ENCODE results near the gene XPC.

XPC gene

DNA sequence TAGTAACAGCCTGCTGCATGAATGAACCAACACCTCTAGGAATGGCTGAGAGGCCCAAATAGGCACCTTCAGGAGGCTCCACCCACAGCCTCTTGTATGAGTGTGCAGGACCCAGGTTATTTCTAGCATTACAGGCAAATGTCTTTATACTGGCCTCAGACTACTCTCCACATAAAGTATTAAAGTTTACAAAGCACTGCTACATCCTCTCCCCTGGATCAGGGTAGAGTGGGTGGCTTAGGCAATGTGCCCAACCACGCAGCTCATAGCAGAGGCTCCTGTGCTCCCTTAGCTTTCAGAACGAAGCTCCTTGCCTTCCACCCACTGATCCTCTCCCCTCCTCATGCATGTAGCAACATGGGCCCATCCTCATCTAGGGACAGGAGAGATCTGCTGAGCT, 37.3 kb downstream of the XPC start:
- H3K9ac ChIP-seq (ENCODE audit: low read length), result no peak overlapping the region
- no peak overlapping the region for H3K4me2 ChIP-seq (ENCODE audit: low read length)
- no peaks in the 10 kb centered on the region for H3K27me3 ChIP-seq (ENCODE audit: low read depth, low read length)
- H4K20me1 ChIP-seq (ENCODE audit: insufficient read depth, low read length), result peaks cover 7% of the 10 kb centered on the region
- no peaks in the 10 kb centered on the region for H3K79me2 ChIP-seq (ENCODE audit: low read length)
- H3K9me3 ChIP-seq (ENCODE audit: insufficient read depth, low read length), result no peaks in the 10 kb centered on the region
- peaks cover 18% of the 10 kb centered on the region for H3K4me1 ChIP-seq (ENCODE audit: low read length)
- peaks cover 66% of the 10 kb centered on the region for H3K36me3 ChIP-seq (replicated peaks; ENCODE audit: low read depth, low read length)
- H3K4me3 ChIP-seq (ENCODE audit: low read length), result no peak overlapping the region
- TF ChIP-seq EZH2phosphoT487 (IDR thresholded peaks at IDR 0.05; ENCODE audit: low read depth), result no peak
- TF ChIP-seq, protein P1, sequence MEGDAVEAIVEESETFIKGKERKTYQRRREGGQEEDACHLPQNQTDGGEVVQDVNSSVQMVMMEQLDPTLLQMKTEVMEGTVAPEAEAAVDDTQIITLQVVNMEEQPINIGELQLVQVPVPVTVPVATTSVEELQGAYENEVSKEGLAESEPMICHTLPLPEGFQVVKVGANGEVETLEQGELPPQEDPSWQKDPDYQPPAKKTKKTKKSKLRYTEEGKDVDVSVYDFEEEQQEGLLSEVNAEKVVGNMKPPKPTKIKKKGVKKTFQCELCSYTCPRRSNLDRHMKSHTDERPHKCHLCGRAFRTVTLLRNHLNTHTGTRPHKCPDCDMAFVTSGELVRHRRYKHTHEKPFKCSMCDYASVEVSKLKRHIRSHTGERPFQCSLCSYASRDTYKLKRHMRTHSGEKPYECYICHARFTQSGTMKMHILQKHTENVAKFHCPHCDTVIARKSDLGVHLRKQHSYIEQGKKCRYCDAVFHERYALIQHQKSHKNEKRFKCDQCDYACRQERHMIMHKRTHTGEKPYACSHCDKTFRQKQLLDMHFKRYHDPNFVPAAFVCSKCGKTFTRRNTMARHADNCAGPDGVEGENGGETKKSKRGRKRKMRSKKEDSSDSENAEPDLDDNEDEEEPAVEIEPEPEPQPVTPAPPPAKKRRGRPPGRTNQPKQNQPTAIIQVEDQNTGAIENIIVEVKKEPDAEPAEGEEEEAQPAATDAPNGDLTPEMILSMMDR (IDR thresholded peaks at IDR 0.05; ENCODE audit: low read depth, low read length), result no peak
- H2AFZ ChIP-seq (ENCODE audit: low read depth, low read length), result no peak overlapping the region
- no peak overlapping the region for H3K27ac ChIP-seq (ENCODE audit: low read length)

DNA sequence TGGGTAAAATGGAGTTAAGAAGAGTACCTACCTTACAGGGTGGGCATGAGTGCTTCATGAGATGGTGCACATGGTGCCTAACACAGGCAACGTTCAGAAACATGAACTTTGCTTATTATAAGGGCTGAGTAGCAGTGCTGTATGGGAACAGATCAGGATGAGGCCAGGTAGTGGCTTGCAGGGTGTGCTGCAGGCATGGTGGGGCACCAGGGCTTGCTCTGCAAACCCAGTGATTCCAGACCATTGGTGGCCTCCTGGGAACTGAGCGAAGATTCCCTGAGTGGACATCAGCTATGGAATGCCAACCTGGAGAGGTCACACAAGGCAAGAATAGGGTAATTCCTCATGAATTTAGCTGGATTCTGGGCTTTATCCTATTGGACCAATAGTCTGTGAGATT, 37.7 kb downstream of the XPC start:
- no peak overlapping the region for H3K9ac ChIP-seq (ENCODE audit: low read length)
- no peak overlapping the region for H3K4me2 ChIP-seq (ENCODE audit: low read length)
- H3K9me3 ChIP-seq (ENCODE audit: insufficient read depth, low read length), result no peaks in the 10 kb centered on the region
- no peaks in the 10 kb centered on the region for H3K27me3 ChIP-seq (ENCODE audit: low read depth, low read length)
- H3K79me2 ChIP-seq (ENCODE audit: low read length), result no peaks in the 10 kb centered on the region
- no peak overlapping the region for H3K27ac ChIP-seq (ENCODE audit: low read length)
- no peak overlapping the region for H2AFZ ChIP-seq (ENCODE audit: low read depth, low read length)
- TF ChIP-seq, protein P1 (IDR thresholded peaks at IDR 0.05; ENCODE audit: low read depth, low read length), result no peak
- TF ChIP-seq EZH2phosphoT487 (IDR thresholded peaks at IDR 0.05; ENCODE audit: low read depth), result no peak
- H3K4me3 ChIP-seq (ENCODE audit: low read length), result no peak overlapping the region
- peaks cover 66% of the 10 kb centered on the region for H3K36me3 ChIP-seq (replicated peaks; ENCODE audit: low read depth, low read length)
- peaks cover 7% of the 10 kb centered on the region for H4K20me1 ChIP-seq (ENCODE audit: insufficient read depth, low read length)
- peaks cover 18% of the 10 kb centered on the region for H3K4me1 ChIP-seq (ENCODE audit: low read length)

DNA sequence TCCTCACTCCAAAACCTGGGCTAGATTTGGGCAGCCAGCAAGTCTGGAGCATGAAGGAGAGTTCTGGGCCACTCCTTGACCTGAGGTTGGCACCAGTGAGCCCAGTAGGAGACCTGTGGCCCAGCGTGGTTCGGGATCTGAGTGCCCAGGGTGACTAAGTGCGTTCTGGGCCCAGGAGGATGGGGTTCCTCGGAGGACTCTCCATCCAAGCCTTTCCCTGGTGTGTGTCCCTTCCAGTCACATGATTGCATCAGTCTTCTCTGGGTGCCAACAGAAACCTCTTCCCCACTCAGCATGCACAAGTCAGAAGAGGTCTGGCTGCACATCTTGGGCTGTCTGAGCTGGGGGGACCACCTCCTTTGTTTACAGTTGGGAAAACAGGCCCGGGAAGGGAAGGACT, 38.6 kb downstream of the XPC start:
- no peak overlapping the region for H3K4me2 ChIP-seq (ENCODE audit: low read length)
- H4K20me1 ChIP-seq (ENCODE audit: insufficient read depth, low read length), result peaks cover 5% of the 10 kb centered on the region
- no peak for TF ChIP-seq EZH2phosphoT487 (IDR thresholded peaks at IDR 0.05; ENCODE audit: low read depth)
- TF ChIP-seq, protein P1 (IDR thresholded peaks at IDR 0.05; ENCODE audit: low read depth, low read length), result no peak
- H3K9me3 ChIP-seq (ENCODE audit: insufficient read depth, low read length), result no peaks in the 10 kb centered on the region
- H3K9ac ChIP-seq (ENCODE audit: low read length), result no peak overlapping the region
- H3K79me2 ChIP-seq (ENCODE audit: low read length), result no peaks in the 10 kb centered on the region
- H3K27me3 ChIP-seq (ENCODE audit: low read depth, low read length), result no peaks in the 10 kb centered on the region
- peaks cover 67% of the 10 kb centered on the region for H3K36me3 ChIP-seq (replicated peaks; ENCODE audit: low read depth, low read length)
- no peak overlapping the region for H3K27ac ChIP-seq (ENCODE audit: low read length)
- H3K4me1 ChIP-seq (ENCODE audit: low read length), result peaks cover 11% of the 10 kb centered on the region
- H3K4me3 ChIP-seq (ENCODE audit: low read length), result no peak overlapping the region
- H2AFZ ChIP-seq (ENCODE audit: low read depth, low read length), result no peak overlapping the region

DNA sequence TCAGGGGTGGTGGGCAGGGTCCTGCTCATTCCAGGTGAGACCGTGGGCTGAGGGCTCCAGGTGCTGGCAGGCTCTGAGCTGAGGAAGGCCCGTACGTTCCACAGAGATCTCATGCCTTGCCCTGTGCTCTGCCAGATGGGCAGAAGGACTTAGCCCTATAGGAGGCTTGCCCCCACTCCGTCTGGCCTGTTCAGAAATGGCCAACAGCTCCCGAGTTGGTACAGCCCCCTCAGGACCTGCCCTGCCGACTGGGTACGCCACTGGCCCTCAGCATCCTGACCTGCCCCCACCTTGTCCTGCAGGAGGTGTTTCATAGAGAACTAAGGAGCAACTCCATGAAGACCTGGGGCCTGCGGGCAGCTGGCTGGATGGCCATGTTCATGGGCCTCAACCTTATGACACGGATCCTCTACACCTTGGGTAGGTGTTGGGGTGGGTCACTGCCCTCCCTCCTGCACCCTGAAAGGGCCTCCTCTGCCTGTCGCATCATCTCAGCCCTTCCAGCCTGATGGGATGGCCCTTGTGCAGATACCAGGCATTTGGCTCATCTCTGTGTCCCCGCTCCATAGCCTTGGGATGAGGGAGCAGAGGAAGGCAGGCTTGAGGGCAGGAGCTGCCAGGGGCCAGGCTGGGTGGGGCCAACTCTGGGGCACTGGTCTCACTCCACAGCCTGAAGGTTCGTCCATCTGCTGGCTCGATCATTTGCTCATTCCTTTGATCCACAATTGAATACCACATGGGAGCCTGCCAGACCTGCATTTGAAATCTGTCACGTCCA, 39.3 kb downstream of the XPC start:
- Histone ChIP-seq H3K4me3 (ENCODE audit: low read length) (no peak overlapping the region), H3K9me3 (ENCODE audit: insufficient read depth, low read length) (no peaks in the 10 kb centered on the region), H3K79me2 (ENCODE audit: low read length) (no peaks in the 10 kb centered on the region), H2AFZ (ENCODE audit: low read depth, low read length) (no peak overlapping the region), H3K9ac (ENCODE audit: low read length) (no peak overlapping the region), H3K4me2 (ENCODE audit: low read length) (no peak overlapping the region), H3K27me3 (ENCODE audit: low read depth, low read length) (no peaks in the 10 kb centered on the region), H4K20me1 (ENCODE audit: insufficient read depth, low read length) (peaks cover under 1% of the 10 kb centered on the region; the same call in 1 of the 2 replicates), H3K36me3 (replicated peaks; ENCODE audit: low read depth, low read length) (peaks cover 74% of the 10 kb centered on the region), H3K4me1 (ENCODE audit: low read length) (peaks cover 4% of the 10 kb centered on the region), H3K27ac (ENCODE audit: low read length) (no peak overlapping the region)
- TF ChIP-seq EZH2phosphoT487 (IDR thresholded peaks at IDR 0.05; ENCODE audit: low read depth), result no peak
- TF ChIP-seq, protein P1 (IDR thresholded peaks at IDR 0.05; ENCODE audit: low read depth, low read length), result no peak

Measured in OCI-LY3 (cell line).